Measurements from ENCODE around the gene PASD1. TPM values are rescaled to one million over a fixed set of nuclear protein-coding genes. Genes with fewer than 3 reads are reported as not detected.

PASD1 gene
- total and polyA plus RNA-seq, 8 donors, result not detected

DNA sequence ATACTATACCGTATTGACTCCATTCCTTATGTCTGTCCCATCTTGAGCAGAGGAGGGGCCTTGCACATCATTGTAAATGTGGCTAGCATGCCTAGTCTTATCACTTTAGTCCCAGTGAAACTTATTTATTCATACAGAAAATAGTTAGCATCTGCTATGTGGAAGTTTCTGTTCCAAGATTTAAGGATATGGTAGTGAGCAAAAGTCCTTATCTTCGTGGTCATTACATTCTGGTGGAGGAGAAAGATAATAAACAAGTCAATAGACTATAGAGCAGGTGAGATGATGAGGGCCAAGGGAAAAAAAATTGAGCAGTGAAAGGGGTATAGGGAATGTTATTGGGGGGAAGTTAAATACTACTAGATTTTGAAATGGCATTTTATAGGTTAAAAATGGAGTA lies 68.3 kb downstream of the PASD1 start:
- Histone ChIP-seq H3K4me1 (no peaks in the 10 kb centered on the region), H3K27ac (no peak overlapping the region), H3K4me3 (no peak overlapping the region), H3K9me3 (no peaks in the 10 kb centered on the region), H3K36me3 (no peaks in the 10 kb centered on the region), H3K27me3 (peaks cover 0 to 22% (median 1%) of the 10 kb centered on the region in 4 donors)
- no peak for FAIRE-seq
- TF ChIP-seq, protein P1, sequence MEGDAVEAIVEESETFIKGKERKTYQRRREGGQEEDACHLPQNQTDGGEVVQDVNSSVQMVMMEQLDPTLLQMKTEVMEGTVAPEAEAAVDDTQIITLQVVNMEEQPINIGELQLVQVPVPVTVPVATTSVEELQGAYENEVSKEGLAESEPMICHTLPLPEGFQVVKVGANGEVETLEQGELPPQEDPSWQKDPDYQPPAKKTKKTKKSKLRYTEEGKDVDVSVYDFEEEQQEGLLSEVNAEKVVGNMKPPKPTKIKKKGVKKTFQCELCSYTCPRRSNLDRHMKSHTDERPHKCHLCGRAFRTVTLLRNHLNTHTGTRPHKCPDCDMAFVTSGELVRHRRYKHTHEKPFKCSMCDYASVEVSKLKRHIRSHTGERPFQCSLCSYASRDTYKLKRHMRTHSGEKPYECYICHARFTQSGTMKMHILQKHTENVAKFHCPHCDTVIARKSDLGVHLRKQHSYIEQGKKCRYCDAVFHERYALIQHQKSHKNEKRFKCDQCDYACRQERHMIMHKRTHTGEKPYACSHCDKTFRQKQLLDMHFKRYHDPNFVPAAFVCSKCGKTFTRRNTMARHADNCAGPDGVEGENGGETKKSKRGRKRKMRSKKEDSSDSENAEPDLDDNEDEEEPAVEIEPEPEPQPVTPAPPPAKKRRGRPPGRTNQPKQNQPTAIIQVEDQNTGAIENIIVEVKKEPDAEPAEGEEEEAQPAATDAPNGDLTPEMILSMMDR (IDR thresholded peaks at IDR 0.05), result no peak
- ATAC-seq, result no peak
- 53 to 61% methylated on average over 2 of the region's 2 CpGs for WGBS, 2 donors
- DNase-seq, result no peak
- intact Hi-C loops (cut with DNase I), result no loop called here

GRCh38 chrX:151633157-151633556 lies 69.7 kb downstream of the PASD1 start:
- DNase-seq, result no peak
- 59 to 69% methylated on average over 4 of the region's 4 CpGs for WGBS, 2 donors
- intact Hi-C loops (cut with DNase I), result no loop called here
- no peaks in the 10 kb centered on the region for H3K36me3 ChIP-seq
- H3K4me3 ChIP-seq, result no peak overlapping the region
- FAIRE-seq, result no peak
- no peaks in the 10 kb centered on the region for H3K4me1 ChIP-seq
- no peaks in the 10 kb centered on the region for H3K9me3 ChIP-seq
- no peak overlapping the region for H3K27ac ChIP-seq
- no peak for ATAC-seq
- TF ChIP-seq, protein P1 (IDR thresholded peaks at IDR 0.05), result no peak
- peaks cover 0 to 19% (median 1%) of the 10 kb centered on the region in 4 donors for H3K27me3 ChIP-seq

- Histone ChIP-seq H3K4me3 (no peak overlapping the region), H3K9me3 (no peaks in the 10 kb centered on the region), H3K27ac (no peak overlapping the region), H3K4me1 (no peaks in the 10 kb centered on the region), H3K27me3 (peaks cover 0 to 19% (median 1%) of the 10 kb centered on the region in 4 donors), H3K36me3 (no peaks in the 10 kb centered on the region)
- 24 to 35% methylated on average over 1 of the region's 1 CpG for WGBS, 2 donors
- ATAC-seq, result no peak
- intact Hi-C loops (cut with DNase I), result no loop called here
- TF ChIP-seq, protein P1 (IDR thresholded peaks at IDR 0.05), result no peak
- no peak for FAIRE-seq
- no peak for DNase-seq
Observed at GRCh38 chrX:151634937-151635336, 71.5 kb downstream of the PASD1 start.

DNA sequence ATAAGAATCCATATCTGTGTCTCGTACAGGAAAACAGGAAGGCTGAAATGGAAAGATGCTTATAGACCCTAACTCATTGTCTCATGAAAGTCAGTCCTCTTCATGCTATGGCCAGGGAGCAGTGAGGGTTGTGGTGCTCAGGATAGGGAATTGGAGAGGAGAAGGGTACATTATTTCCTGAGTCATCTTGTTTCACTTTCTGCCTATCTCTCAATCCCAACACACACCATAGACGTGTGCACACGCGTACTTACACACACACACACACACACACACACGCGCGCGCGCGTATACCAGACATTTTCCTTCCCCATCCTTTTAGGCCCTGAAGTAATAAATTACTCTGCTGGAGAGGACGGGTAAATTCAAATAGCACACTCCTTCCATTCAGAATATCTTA lies 78.1 kb downstream of the PASD1 start:
- intact Hi-C loops (cut with DNase I), result no loop called here
- Histone ChIP-seq H3K36me3 (no peaks in the 10 kb centered on the region), H3K4me3 (no peak overlapping the region), H3K4me1 (no peaks in the 10 kb centered on the region), H3K27ac (no peak overlapping the region), H3K9me3 (no peaks in the 10 kb centered on the region), H3K27me3 (peaks cover 0 to 8% (median 0%) of the 10 kb centered on the region in 4 donors)
- 75 to 84% methylated on average over 11 of the region's 11 CpGs for WGBS, 2 donors
- FAIRE-seq (no peak), DNase-seq (no peak), ATAC-seq (no peak)
- TF ChIP-seq, protein P1 (IDR thresholded peaks at IDR 0.05), result no peak

DNA sequence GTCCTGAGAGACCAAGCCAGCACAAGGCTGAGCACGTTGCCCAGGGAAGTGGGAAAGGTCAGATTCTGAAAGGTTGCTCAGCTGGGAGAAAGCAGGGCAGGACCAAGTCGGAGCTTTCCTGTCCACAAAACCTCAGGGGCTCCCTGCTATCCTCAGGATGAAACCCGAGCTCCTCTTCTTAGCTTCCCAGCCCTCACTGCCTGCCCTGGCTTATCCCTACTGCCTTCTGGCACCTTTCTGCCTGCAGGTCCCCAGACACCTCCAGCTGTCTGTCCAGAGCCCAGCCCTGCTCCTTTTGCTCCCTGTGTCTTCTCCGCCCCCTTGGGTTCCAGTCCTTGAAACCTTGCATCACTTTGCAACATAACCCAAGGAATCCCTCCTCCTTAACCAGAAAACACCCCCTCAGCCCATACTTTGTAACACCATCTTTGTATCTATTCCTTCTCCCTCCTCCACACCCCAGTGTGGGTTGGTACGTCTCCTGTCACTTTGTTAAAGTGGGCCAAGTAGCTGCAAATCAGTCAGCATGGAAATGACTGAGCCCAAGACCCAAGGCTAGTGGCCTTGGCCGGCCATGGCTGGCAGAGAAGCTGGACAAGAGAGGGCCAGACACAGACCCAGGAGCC lies 111.8 kb downstream of the PASD1 start:
- Histone ChIP-seq H3K27ac (no peak overlapping the region), H3K9me3 (no peaks in the 10 kb centered on the region), H3K36me3 (no peaks in the 10 kb centered on the region), H3K4me3 (no peak overlapping the region), H3K4me1 (no peaks in the 10 kb centered on the region), H3K27me3 (peaks cover 0 to 2% (median 0%) of the 10 kb centered on the region in 4 donors)
- intact Hi-C loops (cut with DNase I), result no loop called here
- FAIRE-seq (no peak), DNase-seq (no peak), ATAC-seq (no peak)
- TF ChIP-seq, protein P1 (IDR thresholded peaks at IDR 0.05), result no peak
- 37 to 52% methylated on average over 6 of the region's 6 CpGs for WGBS, 2 donors

All from pancreas (tissue), 10 donors.